ENCODE measurements around the gene NKTR. TPM values are rescaled to one million over a fixed set of nuclear protein-coding genes. Genes with fewer than 3 reads are reported as not detected.

The NKTR gene
- total RNA-seq, 6 experiments from 2014 or later, result 21.9 to 35.2 (median 28.4) TPM

DNA sequence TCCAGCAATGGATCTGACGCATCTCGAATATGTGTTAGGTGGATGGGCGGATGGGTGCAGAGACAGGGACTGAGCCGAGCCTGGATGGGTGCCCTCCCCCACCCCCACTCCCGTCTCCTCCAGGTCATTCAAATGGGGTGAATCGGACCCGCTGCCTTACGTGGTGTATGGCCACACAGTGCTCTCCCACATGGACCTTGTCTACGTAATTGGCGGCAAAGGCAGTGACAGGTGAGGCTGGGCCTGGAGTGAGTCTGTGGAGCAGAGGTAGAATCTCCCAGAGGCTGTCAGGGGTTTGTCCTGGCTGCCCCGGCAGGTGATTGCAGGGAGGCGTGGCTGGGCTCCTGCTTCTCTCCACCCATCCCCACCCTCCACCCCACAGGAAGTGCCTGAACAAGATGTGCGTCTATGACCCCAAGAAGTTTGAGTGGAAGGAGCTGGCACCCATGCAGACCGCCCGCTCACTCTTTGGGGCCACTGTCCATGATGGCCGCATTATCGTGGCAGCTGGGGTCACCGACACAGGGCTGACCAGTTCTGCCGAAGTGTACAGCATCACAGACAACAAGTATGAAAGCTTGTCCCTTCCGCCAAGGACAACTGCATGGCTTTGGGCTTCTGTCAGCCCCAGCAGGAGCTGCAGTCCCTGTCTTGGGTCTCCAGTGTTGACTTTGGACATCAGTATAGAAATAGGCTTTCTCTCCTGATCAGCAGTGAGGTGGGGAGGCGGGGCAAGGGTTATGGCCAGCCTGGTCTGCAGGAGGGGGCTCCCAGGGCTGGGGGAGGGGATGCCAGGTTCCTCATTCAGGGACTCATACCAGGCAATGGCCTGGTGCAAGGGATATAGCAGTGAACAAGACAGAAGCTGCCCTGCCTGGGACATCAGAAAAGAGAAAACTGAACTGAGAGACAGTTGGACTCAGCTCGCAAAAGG, 88.3 kb downstream of the NKTR start:
- Histone ChIP-seq H3K27me3 (no peaks in the 10 kb centered on the region), H3K4me3 (no peak overlapping the region), H3K36me3 (no peaks in the 10 kb centered on the region), H3K4me1 (no peaks in the 10 kb centered on the region), H3K27ac (no peak overlapping the region), H3K9me3 (no peaks in the 10 kb centered on the region)
- 82% methylated on average over 5 of the region's 22 CpGs for WGBS (ENCODE audit: insufficient coverage, low coverage, low lambda C conversion rate, missing lambda C conversion rate)
- ATAC-seq (no peak), DNase-seq (no peak)
- intact Hi-C loops (cut with DNase I), result loop anchor here in 1 of 2 donors (10.0 kb wide), 1 partner anchor 46 kb away; no protein-coding TSS in a partner anchor
- no peak for TF ChIP-seq POLR2A (IDR thresholded peaks at IDR 0.05)
- TF ChIP-seq, protein P1, sequence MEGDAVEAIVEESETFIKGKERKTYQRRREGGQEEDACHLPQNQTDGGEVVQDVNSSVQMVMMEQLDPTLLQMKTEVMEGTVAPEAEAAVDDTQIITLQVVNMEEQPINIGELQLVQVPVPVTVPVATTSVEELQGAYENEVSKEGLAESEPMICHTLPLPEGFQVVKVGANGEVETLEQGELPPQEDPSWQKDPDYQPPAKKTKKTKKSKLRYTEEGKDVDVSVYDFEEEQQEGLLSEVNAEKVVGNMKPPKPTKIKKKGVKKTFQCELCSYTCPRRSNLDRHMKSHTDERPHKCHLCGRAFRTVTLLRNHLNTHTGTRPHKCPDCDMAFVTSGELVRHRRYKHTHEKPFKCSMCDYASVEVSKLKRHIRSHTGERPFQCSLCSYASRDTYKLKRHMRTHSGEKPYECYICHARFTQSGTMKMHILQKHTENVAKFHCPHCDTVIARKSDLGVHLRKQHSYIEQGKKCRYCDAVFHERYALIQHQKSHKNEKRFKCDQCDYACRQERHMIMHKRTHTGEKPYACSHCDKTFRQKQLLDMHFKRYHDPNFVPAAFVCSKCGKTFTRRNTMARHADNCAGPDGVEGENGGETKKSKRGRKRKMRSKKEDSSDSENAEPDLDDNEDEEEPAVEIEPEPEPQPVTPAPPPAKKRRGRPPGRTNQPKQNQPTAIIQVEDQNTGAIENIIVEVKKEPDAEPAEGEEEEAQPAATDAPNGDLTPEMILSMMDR (IDR thresholded peaks at IDR 0.05), result no peak

DNA sequence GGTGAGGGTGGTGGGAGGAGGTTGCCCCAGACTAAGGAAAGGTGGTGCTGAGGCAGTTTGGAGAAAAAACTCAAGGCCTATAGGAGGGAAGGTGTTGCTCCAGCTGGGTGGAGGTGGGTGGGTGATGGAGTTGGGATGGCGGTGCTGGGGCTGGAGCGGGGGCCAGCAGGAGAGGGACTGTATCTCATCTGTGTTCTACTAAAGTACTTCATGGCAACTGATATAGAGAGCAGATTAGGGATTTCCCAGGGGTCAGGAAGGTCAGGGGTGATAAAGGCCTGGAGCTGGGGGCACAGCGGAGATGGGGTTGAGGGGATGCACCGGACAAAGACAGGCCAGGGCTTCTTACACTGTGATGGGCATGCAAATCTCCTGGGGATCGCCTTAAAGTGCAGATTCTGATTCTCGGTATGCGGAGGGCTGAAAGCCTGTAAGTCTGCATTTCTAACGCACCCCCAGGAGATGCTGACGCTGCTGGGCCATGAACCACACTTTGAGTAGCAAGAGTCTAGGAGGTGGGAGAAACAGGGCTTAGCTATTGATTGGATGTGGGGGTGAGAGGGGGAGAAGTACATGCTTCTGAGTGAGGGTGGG, 89.0 kb downstream of the NKTR start:
- no peaks in the 10 kb centered on the region for H3K9me3 ChIP-seq
- no peaks in the 10 kb centered on the region for H3K4me1 ChIP-seq
- intact Hi-C loops (cut with DNase I), result loop anchor here in 1 of 2 donors (10.0 kb wide), 1 partner anchor 45 kb away; no protein-coding TSS in a partner anchor
- no peak for ATAC-seq
- no peaks in the 10 kb centered on the region for H3K27me3 ChIP-seq
- WGBS (ENCODE audit: insufficient coverage, low coverage, low lambda C conversion rate, missing lambda C conversion rate), result 49% methylated on average over 8 of the region's 9 CpGs
- DNase-seq, result no peak
- H3K27ac ChIP-seq, result no peak overlapping the region
- no peak overlapping the region for H3K4me3 ChIP-seq
- no peaks in the 10 kb centered on the region for H3K36me3 ChIP-seq
- TF ChIP-seq, protein P1 (IDR thresholded peaks at IDR 0.05), result no peak
- TF ChIP-seq POLR2A (IDR thresholded peaks at IDR 0.05), result no peak

DNA sequence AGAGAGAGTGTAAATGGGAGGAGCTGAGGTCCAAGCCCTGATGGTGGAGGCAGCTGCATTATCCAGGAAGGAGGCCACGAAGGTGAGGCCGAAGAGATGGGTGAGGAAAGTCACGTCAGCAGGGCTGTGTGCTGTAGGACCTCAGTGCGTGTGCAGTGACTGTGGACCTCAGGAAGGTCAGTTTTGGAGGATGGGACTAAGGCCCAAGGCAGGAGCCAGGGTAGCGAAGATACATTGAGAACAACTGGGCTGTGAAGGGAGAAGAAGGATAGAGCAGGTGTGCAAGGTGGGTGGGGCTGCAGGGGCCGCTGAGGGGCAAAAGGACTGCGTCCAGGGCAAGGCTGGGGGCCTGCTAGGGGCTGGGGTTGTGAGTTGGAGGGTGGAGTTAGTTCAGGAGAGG, 89.7 kb downstream of the NKTR start:
- intact Hi-C loops (cut with DNase I), result no loop called here
- no peak for ATAC-seq
- TF ChIP-seq POLR2A (IDR thresholded peaks at IDR 0.05), result no peak
- TF ChIP-seq, protein P1 (IDR thresholded peaks at IDR 0.05), result no peak
- H3K27me3 ChIP-seq, result no peaks in the 10 kb centered on the region
- no peaks in the 10 kb centered on the region for H3K9me3 ChIP-seq
- H3K4me1 ChIP-seq, result no peaks in the 10 kb centered on the region
- WGBS (ENCODE audit: insufficient coverage, low coverage, low lambda C conversion rate, missing lambda C conversion rate), result 50% methylated on average over 7 of the region's 7 CpGs
- H3K4me3 ChIP-seq, result no peak overlapping the region
- no peaks in the 10 kb centered on the region for H3K36me3 ChIP-seq
- H3K27ac ChIP-seq, result no peak overlapping the region
- DNase-seq, result no peak

DNA sequence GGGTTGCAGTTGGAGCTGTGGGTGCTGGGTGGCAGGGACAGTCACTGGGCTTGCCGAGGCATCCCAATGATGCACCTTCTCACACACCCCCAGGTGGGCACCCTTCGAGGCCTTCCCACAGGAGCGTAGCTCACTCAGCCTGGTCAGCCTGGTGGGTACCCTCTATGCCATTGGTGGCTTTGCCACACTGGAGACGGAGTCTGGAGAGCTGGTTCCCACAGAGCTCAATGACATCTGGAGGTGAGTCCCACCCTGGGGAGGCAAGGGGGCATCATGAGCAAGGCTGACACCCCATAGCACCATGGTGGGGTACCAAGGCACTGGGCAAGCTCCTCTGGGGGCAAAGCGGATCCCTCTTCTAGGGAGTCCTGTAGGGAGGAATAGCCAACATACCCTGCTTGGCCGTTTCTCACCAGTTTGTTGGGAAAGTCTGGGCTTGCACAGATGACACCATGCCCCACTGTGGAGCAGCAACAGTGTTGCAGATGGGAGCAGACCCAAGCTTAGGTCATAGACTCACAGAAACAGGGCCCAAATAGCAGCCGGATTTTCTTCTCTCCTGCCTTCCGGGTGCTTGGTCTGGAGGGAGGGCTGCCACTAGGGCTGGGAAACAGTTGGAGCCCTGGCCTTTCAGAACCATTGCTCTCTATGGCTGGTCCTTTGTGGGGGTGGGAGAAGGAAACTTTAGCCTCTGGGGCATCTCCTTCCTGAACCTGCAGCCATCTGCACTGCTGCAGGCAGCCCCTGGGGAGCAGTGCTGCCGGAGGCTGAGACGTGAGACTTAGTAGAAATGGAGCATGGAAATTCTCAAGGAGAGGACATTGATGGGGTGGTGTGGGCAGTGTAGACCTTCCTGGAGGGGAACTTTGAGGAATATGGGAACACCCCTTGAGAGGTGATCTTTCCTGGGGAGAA, 90.5 kb downstream of the NKTR start:
- Histone ChIP-seq H3K4me1 (no peaks in the 10 kb centered on the region), H3K36me3 (no peaks in the 10 kb centered on the region), H3K4me3 (no peak overlapping the region), H3K9me3 (no peaks in the 10 kb centered on the region), H3K27me3 (no peaks in the 10 kb centered on the region), H3K27ac (no peak overlapping the region)
- 79% methylated on average over 4 of the region's 10 CpGs for WGBS (ENCODE audit: insufficient coverage, low coverage, low lambda C conversion rate, missing lambda C conversion rate)
- ATAC-seq (no peak), DNase-seq (no peak)
- no peak for TF ChIP-seq POLR2A (IDR thresholded peaks at IDR 0.05)
- TF ChIP-seq, protein P1 (IDR thresholded peaks at IDR 0.05), result no peak
- intact Hi-C loops (cut with DNase I), result no loop called here

Measured in right lobe of liver (tissue), 6 donors.